Fibroblast of villous mesenchyme (primary cell): Measurements from ENCODE around the gene HPCA. TPM values are rescaled to one million over a fixed set of nuclear protein-coding genes. Genes with fewer than 3 reads are reported as not detected.
A peak's percentile ranks its signal among the peaks of the same experiment; 100 is the strongest.

Source experiments
- DNase-seq: peaks from one replicate; pipeline ENCODE4 v3.0.0-alpha.2; 2010; ENCODE audit warnings: low read depth
- H3K4me3 ChIP-seq: 2 replicates; pipeline ENCODE4 v1.5.1; 2011; ENCODE audit warnings: low read depth, mild to moderate bottlenecking, low read length
- total RNA-seq: library from RNA; depleted of rRNA; stranded (reverse); fragments of >200 nt; gene quantifications from 2 replicates; pipeline ENCODE4 v1.2.3, GENCODE V29; 2012
- TF ChIP-seq, protein P1 (sequence below): IDR thresholded peaks from 2 replicates; pipeline ENCODE4 v1.5.1; 2012; ENCODE audit warnings: low read depth, mild to moderate bottlenecking, low read length; ENCODE audit not compliant: insufficient read depth

Gene HPCA
- total RNA-seq, 1 donor = not detected

DNA sequence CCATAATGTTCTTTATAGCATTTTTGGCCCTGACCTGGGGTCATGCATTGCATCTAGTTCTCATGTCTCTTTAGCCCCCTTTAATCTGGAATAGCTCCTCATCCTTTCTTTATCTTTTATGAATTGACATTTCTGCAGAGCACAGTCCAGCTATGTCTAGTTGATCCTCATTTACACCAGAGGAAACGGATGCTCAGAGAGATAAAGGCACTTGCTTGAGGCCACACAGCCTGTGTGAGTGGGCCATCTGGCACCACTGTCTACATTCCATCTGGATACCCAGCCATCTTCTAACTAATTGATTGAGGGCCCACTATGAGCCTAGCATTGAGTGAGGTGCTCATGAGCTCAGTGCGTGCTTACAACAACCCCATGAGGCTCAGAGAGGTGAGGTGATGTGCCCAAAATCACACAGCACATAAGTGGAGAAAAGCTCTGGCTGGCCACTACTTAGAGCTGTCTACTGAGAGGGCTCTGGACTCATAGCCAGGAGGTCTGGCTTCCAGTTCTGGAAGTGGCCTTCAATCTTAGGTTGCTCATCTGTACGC is 3.5 kb downstream of the HPCA start:
- H3K4me3 ChIP-seq = no peak overlapping the region
- TF ChIP-seq, protein P1, sequence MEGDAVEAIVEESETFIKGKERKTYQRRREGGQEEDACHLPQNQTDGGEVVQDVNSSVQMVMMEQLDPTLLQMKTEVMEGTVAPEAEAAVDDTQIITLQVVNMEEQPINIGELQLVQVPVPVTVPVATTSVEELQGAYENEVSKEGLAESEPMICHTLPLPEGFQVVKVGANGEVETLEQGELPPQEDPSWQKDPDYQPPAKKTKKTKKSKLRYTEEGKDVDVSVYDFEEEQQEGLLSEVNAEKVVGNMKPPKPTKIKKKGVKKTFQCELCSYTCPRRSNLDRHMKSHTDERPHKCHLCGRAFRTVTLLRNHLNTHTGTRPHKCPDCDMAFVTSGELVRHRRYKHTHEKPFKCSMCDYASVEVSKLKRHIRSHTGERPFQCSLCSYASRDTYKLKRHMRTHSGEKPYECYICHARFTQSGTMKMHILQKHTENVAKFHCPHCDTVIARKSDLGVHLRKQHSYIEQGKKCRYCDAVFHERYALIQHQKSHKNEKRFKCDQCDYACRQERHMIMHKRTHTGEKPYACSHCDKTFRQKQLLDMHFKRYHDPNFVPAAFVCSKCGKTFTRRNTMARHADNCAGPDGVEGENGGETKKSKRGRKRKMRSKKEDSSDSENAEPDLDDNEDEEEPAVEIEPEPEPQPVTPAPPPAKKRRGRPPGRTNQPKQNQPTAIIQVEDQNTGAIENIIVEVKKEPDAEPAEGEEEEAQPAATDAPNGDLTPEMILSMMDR = no peak
- DNase-seq = no peak

DNA sequence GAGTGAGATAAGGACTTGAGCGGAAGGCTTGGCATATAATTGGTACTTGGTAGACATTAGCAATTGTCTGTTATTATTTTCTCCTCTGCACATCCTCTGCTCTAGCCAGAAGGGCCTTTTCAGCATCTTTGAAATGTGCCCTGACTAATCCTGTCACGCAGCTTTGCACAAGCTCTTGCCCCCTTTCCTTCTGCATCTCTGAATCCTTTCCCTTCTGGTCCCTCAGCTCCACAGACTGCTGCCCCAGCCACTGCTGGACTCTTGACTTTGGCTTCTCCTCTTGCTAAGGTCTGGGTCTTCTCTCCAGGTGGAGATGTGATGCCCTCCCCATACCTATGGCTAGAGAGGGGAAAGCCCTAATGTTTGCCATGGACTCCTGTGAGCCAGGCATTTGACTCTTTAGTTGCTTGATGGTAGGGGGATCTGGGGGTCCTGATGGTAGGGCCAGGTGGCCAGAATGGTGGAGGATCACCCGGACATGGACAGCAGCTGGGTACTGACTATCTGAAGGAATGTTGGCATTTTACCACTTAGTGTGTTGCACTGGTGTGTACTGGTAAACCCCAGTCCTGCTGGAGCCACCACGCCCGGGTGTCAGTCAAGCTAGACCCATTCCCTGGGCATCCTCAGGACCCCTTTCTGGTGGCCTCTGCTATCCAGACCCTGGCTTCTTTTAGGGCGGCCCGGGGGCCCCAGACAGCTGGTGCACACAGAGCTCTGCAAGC is 4.4 kb downstream of the HPCA start:
- TF ChIP-seq, protein P1 = no peak
- no peak for DNase-seq
- H3K4me3 ChIP-seq = no peak overlapping the region

DNA sequence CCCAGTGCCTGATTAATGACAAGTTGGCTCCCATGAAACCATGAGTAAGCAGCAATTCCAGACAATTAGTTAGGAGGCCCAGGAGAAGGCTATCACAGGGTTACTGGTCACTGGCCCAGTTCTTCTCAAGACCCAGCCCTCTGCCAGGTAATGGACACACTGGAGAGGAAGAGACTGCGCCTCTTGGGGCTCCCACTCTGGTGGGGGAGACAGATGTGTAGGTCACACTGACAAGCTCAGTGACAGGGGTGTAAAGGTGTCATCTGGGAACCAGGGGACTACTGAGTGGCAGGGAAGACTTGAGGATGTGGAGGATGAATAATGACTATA is 4.9 kb downstream of the HPCA start:
- no peak for DNase-seq
- TF ChIP-seq, protein P1 = no peak
- no peak overlapping the region for H3K4me3 ChIP-seq

DNA sequence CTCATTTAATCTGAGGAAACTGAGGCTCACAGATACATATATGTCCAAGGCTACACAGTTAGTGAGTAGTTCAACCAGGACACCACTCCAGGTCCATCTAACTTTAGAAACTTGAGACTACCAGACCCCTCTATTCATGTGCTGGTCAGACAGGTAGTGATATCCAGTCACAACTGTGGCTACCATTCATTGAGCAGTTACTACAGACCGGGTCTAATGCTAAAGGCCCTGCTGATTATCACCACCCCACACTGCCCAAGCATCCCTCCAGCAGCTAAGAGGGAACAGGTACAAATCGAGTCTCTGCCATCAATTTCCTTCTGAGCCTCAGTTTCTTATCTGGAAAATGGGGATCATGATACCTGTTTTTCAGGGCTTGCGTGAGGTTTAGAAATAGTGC is 5.3 kb downstream of the HPCA start:
- TF ChIP-seq, protein P1 = no peak
- DNase-seq = no peak
- H3K4me3 ChIP-seq = no peak overlapping the region

DNA sequence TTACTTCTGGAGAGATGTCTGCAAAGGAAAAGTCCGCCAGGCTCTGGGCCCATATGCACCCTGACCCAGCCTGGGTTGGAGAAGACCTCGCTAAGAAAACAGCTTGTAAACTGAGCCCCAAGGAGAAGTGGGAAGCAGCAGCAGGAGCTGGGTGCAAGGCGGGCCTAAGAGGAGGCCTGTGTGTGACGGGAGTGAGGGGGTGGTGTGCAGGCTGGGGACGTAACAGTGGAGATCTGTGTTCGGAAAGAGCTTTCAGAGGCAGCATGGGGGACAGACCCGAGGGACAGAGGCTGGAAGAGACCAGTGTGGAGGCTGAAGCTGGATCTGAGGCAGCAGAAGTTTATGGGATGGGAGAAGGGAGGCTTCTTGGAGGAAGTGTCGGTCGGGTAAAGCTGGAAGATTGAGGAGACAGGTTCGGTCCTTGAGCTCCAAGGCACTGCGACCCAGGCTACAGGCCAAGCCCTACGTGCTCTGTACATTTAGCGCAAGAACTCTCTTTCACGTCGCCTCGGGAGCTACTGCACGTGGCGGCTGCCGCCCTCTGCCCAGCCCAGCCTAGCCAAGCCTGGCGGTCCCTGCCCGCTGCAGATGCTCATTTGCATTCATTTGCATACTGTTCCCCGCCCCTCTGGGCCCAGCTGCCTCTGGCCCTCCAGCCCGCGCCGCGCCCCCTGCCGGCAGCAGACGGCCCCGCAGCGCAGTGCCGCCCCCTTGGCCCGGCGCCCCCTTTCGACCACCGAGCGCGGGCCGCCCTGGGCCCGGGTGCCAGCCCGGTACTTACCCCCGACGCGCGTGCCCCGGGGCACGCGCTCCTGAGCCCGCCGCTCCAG is 6.3 kb downstream of the HPCA start:
- peak overlapping the region; percentile 60 for H3K4me3 ChIP-seq
- TF ChIP-seq, protein P1 = no peak
- peak; percentile 18 for DNase-seq

DNA sequence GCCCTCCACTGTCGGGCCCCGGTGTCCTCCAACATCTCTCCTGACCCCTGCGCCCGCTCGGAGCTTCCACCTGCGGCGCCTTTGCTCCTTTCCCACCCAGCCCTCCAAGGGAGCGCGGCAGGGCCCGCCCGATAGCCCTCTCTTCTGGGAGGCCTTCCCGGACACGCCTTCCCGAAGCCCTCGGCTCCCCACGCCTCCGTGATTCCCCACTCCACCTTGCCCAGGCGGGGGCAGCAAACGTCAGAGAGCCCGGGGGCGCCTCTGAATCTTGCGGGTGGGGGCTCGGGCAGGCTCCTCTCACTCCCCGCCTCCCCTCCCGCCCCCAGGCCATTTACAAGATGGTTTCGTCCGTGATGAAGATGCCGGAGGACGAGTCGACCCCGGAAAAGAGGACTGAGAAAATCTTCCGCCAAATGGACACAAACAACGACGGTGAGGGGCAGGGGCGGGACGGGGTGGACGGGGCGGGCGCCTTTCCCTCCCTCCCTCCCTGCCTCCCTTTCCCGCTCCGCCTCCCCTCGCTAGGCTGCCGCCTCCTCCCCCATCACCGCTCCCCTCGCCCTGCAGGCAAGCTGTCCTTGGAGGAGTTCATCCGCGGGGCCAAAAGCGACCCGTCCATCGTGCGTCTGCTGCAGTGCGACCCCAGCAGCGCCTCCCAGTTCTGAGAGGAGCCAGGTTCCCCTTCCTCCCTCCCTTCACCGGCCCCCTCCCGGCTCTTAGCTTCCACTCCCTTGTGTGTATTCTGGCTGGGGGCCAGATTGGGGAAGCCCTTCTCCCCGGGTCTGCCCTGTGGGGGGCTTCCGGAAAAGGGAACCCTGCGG is 7.1 kb downstream of the HPCA start:
- DNase-seq = peak; percentile 21
- TF ChIP-seq, protein P1 = no peak
- H3K4me3 ChIP-seq = peak overlapping the region; percentile 60
